NCI-H510A treated with DMSO at 0.1 percent for 48 hours (cell line): ENCODE data around the gene ZYX.
A peak's percentile ranks its signal among the peaks of the same experiment; 100 is the strongest.
"Not testable (repeated sequence)": the region's sequence is repeated elsewhere in the genome, so short reads cannot be mapped to it uniquely, and the experiment has no call there.

ENCODE experiments used
- DNase-seq: peaks from one replicate; lab custom pipeline; 2025; lab: John Stamatoyannopoulos, UW

Gene ZYX

GRCh38 chr7:143417734-143418383 lies 36.7 kb downstream of the ZYX start:
- DNase-seq, result no peak

- no peak for DNase-seq
These were observed 37.7 kb downstream of the ZYX start for GRCh38 chr7:143418681-143419458.

DNA sequence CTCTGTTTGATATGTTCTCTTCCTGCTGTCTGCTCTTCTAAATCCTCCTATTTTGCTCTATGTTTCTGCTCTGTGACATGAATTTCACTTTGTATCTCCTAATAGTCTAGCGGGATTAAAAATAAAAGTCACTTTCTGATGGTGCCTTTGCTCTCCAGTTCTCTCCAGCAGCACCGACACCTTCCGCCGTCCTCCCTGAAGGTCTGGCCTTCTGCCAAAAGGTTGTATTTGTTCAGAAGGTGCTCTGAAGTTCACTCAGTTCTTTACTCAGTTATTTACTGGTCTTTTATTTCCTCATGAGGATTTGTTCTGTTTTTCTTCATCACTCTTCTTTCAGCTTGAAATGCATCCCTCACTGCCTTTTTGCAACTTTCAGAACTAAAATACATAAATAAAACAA lies 38.7 kb downstream of the ZYX start:
- peak; percentile 10 for DNase-seq

GRCh38 chr7:143420624-143421023 lies 39.5 kb downstream of the ZYX start:
- DNase-seq, result not testable (repeated sequence)

GRCh38 chr7:143422033-143422432 lies 40.9 kb downstream of the ZYX start:
- no peak for DNase-seq

GRCh38 chr7:143424476-143424875 lies 43.3 kb downstream of the ZYX start:
- DNase-seq, result not testable (repeated sequence)

DNA sequence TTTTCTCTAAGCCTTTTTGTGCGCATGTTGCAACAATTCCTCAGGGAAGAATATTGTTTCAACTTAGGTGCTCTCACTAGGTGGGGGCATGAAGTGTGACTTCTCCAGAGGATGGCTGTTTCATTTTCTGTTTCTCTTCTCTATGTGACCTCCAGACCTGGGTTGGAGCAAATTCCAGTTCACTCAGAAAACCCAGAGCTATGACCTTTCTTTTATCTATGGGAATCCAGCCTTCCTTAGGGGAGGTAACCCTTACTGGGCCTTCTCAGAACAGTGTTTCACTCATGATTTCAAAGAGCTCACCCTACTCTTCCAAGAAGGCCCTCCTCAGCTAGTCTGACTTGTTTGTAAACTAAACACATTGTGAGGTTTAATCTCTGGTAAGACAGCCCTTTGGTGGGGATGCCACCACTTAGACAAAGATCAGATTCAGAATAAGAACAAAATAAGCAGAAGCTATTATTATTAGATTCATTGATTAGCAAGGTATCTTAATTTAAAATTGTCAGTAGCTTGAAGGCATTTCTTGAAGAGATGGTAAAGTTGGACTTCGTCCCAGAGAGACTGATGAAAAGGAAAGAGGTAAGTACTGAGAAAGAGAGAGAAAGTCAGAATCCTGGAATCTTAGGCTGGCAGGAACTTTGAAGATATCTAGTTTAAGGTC lies 45.5 kb downstream of the ZYX start:
- no peak for DNase-seq

- DNase-seq, result no peak
These were observed 48.9 kb downstream of the ZYX start for GRCh38 chr7:143429770-143430698.

DNA sequence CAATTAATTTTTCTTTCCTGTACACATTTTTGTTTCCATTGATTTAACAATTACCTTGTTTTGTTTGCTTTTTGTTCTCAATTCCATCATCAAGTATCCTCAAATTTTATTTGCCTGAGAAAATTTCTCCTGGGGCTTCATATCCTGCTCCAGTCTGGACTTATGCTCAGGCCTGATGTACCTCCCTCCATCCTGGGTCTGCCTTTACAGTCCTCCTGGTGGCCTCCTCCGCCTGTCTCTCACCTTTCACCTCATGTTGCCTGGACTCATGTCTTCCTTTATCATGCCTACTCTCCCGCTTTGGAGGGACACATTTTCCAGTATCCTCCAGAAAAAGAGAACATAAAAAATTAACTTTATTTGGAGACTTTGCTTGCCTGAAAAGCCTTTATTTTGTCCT lies 50.0 kb downstream of the ZYX start:
- no peak for DNase-seq

- DNase-seq, result no peak
These were observed 52.6 kb downstream of the ZYX start for GRCh38 chr7:143433759-143434158.

DNA sequence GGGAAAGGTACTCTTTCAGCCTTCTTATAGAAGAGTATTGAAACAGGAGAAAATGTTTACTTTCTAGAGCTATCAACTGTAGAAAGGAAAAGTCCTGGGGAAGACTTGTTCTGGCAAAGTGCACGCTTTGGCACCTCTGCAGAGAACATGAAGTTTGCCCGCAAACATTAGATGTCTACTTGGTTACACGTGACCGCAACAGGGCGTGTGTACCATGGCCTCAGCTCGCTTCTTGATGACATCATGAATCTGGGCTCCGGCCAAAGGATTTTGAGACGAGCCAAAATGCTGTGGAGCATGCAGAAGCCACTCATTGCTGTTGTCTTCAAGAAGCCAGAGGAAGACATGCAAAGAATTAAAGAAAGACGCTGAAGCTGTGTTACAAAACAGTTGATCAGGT lies 53.5 kb downstream of the ZYX start:
- DNase-seq, result no peak

GRCh38 chr7:143435266-143435665 lies 54.1 kb downstream of the ZYX start:
- DNase-seq, result no peak

GRCh38 chr7:143436325-143436946 lies 55.3 kb downstream of the ZYX start:
- no peak for DNase-seq

GRCh38 chr7:143437578-143437977 lies 56.4 kb downstream of the ZYX start:
- DNase-seq, result no peak

DNA sequence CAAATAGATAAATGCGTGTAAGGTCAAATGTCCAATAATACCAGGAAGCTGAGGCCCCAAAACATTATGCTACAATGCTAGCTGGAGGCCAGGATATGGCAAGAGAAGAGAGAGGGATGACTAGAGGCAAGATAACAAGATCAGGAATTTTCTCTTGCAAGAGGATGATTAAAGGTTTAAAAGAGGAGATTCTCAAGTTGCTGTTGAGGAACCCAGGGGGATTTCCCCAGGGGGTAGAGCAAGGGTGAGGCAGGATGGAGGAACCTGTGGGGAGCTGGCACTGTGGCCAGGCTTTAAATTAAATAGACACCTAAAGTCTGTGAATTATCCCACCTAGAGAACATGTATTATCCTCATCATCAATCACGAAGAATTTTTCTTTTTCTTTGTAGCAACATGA lies 58.7 kb downstream of the ZYX start:
- no peak for DNase-seq
